Cardiac muscle cell (in vitro differentiated cells and primary cell): Measurements from ENCODE around the gene KIF26B. TPM values are rescaled to one million over a fixed set of nuclear protein-coding genes. Genes with fewer than 3 reads are reported as not detected.

Source experiments
- DNase-seq, 2 donors: peaks; one replicate each; pipeline versions ENCODE4 v3.0.0 to v3.0.0-alpha.2; 2010 to 2017; ENCODE audit warnings: low read depth in 1 of 2, low spot score in 1 of 2
- H3K27ac ChIP-seq: fragments of 200-600 bp; sonication (generic); 2 replicates; pipeline ENCODE4 v1.5.1; 2016
- H3K27me3 ChIP-seq: fragments of 200-600 bp; sonication (generic); 2 replicates; pipeline ENCODE4 v1.6.0; 2016; ENCODE audit warnings: control low read depth
- H3K36me3 ChIP-seq: fragments of 200-600 bp; sonication (generic); 2 replicates; pipeline ENCODE4 v1.5.1; 2016; ENCODE audit warnings: control low read depth
- H3K4me1 ChIP-seq: fragments of 200-600 bp; sonication (generic); 2 replicates; pipeline ENCODE4 v1.8.1; 2017; ENCODE audit warnings: low read depth, mild to moderate bottlenecking, mixed run types
- H3K4me3 ChIP-seq: fragments of 200-600 bp; sonication (generic); 2 replicates; pipeline ENCODE4 v1.5.1; 2016; ENCODE audit warnings: mild to moderate bottlenecking
- H3K9me3 ChIP-seq: fragments of 200-600 bp; sonication (generic); 2 replicates; pipeline ENCODE4 v1.5.1; 2017; ENCODE audit warnings: low read depth, mild to moderate bottlenecking, control low read depth
- CTCF ChIP-seq: IDR thresholded peaks from 2 replicates; pipeline ENCODE4 v1.5.1; 2012; ENCODE audit warnings: low read depth, mild to moderate bottlenecking, low read length
- polyA plus RNA-seq: library from polyadenylated mRNA; unstranded; fragments of >200 nt; fragmentation: Nextera tagmentation; extraction: Ambion mirVana; gene quantifications from 2 replicates; pipeline ENCODE4 v1.2.1, GENCODE V29; 2016
- total RNA-seq: library from RNA; depleted of rRNA; stranded (reverse); fragments of >200 nt; gene quantifications from 2 replicates; pipeline ENCODE4 v1.2.3, GENCODE V29; 2016

Gene KIF26B
- total and polyA plus RNA-seq, 2 experiments from 2014 or later: 58.9 to 177 TPM

DNA sequence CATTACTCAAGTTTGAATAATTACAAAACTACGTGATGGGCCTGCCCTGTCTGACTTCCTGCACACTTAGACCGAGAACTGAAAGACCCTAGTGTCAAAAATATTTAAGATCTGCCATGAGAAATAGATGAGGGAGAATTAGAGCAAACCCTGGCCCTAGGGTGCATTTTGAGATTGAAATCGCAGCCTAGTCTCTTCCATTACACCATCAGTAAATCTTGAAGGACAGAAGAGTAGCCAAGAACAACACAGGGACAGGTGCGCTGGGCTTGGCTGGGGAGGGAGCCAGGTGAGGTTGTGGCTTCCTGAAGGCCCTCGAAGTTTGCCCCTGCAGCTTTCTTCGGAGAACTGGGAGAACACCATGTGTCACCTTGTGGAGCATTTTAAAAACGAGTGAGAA is 36.7 kb upstream of the KIF26B start:
- no peaks in the 10 kb centered on the region for H3K9me3 ChIP-seq
- H3K27me3 ChIP-seq: no peaks in the 10 kb centered on the region
- TF ChIP-seq CTCF: no peak

DNA sequence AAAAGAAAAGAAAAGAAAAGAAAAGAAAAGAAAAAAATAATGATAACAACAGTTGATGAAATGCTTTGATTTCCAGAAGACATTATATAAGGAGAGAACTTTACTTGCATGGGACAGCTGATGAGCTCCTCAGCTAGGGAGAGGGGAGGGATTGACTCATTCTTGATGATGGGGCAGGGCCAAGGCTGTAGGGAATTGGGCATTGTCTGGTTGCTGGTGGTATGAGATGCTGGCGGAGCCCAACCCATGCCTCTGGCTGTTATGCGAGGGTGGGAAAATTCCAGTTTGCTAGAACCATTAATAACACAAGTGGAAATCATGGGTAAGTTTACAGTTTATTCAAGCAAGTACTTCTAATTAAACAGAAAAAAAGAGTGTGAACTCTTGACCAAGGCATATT is 36.0 kb upstream of the KIF26B start:
- H3K4me1 ChIP-seq: peaks cover 7% of the 10 kb centered on the region
- DNase-seq: no peak
- H3K27ac ChIP-seq: no peak overlapping the region
- no peaks in the 10 kb centered on the region for H3K36me3 ChIP-seq
- H3K4me3 ChIP-seq: no peak overlapping the region
- TF ChIP-seq CTCF: no peak
- H3K27me3 ChIP-seq: no peaks in the 10 kb centered on the region
- H3K9me3 ChIP-seq: no peaks in the 10 kb centered on the region

More for the DNA sequence above, 36.7 kb upstream of the KIF26B start:
- no peak for DNase-seq
- H3K27ac ChIP-seq: no peak overlapping the region
- no peak overlapping the region for H3K4me3 ChIP-seq
- peaks cover 7% of the 10 kb centered on the region for H3K4me1 ChIP-seq
- H3K36me3 ChIP-seq: no peaks in the 10 kb centered on the region

GRCh38 chr1:245121523-245121922 is 33.3 kb upstream of the KIF26B start:
- no peaks in the 10 kb centered on the region for H3K9me3 ChIP-seq
- H3K27me3 ChIP-seq: no peaks in the 10 kb centered on the region
- TF ChIP-seq CTCF: no peak
- H3K4me3 ChIP-seq: no peak overlapping the region
- H3K4me1 ChIP-seq: peaks cover 7% of the 10 kb centered on the region
- DNase-seq: no peak
- no peak overlapping the region for H3K27ac ChIP-seq
- H3K36me3 ChIP-seq: no peaks in the 10 kb centered on the region

DNA sequence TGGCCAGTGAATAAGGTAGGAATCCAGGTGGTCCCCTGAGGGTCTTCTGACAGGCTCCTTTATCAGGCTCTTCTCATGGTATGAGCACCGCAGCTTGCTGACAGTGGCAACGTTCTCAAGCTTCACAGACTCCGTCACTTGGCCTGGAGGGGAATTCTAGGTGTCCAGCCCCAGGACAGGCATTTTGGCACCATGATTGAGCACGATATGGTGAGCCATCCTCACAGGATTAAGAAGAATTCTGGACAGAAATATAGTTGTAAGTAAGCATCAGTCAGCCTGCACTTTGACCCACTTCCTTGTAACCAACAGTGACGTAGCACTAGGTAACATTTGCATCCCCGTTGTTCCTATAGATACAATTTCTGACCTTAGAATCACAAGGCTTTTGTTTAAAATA is 30.5 kb upstream of the KIF26B start:
- Histone ChIP-seq H3K4me1 (peaks cover 7% of the 10 kb centered on the region), H3K9me3 (no peaks in the 10 kb centered on the region), H3K27me3 (no peaks in the 10 kb centered on the region), H3K27ac (no peak overlapping the region), H3K36me3 (no peaks in the 10 kb centered on the region), H3K4me3 (no peak overlapping the region)
- no peak for TF ChIP-seq CTCF
- no peak for DNase-seq

GRCh38 chr1:245124644-245125043 is 30.1 kb upstream of the KIF26B start:
- Histone ChIP-seq H3K9me3 (no peaks in the 10 kb centered on the region), H3K36me3 (no peaks in the 10 kb centered on the region), H3K4me1 (peaks cover 7% of the 10 kb centered on the region), H3K27ac (no peak overlapping the region), H3K4me3 (no peak overlapping the region), H3K27me3 (no peaks in the 10 kb centered on the region)
- no peak for DNase-seq
- TF ChIP-seq CTCF: no peak

DNA sequence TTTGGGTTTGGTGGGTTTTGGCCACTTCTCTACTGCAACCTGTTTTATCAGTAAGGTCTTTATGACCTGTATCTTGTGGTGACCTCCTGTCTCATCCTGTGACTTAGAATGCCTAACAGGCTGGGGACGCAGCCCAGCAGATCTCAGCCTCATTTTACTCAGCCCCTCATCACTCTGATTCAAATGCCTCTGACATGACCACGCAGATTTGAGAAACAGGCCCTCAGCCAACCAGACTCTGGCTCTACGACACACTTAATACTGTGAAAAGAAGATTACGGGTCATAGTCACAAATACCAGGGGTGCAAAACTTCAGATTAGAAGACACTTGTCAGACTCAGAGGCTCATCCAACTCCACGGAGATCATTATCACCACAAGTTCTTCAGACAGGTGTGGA is 28.3 kb upstream of the KIF26B start:
- no peak for TF ChIP-seq CTCF
- DNase-seq: no peak
- no peaks in the 10 kb centered on the region for H3K9me3 ChIP-seq
- no peak overlapping the region for H3K4me3 ChIP-seq
- no peaks in the 10 kb centered on the region for H3K4me1 ChIP-seq
- H3K27me3 ChIP-seq: no peaks in the 10 kb centered on the region
- H3K36me3 ChIP-seq: no peaks in the 10 kb centered on the region
- H3K27ac ChIP-seq: no peak overlapping the region
